Liver (tissue), 9 donors: ENCODE data around the gene CAMSAP1. TPM values are rescaled to one million over a fixed set of nuclear protein-coding genes. Genes with fewer than 3 reads are reported as not detected.

Experiments used
- DNase-seq: peaks from one replicate; pipeline ENCODE4 v3.0.0-alpha.2; 2017; ENCODE audit warnings: low spot score
- H3K27ac ChIP-seq, 2 donors: one replicate each; pipeline ENCODE4 v1.7.0; 2013; ENCODE audit warnings: inconsistent platforms in 2 of 2, low read length in 2 of 2, control low read depth in 1 of 2, low read depth in 1 of 2, mild to moderate bottlenecking in 1 of 2
- H3K27me3 ChIP-seq, 4 donors: one replicate each; pipeline versions ENCODE4 v1.6.1 to v1.7.0; 2013; ENCODE audit warnings: low read length in 3 of 4, inconsistent platforms in 1 of 4, mild to moderate bottlenecking in 1 of 4, moderate library complexity in 1 of 4; ENCODE audit not compliant: control insufficient read depth in 4 of 4, insufficient read depth in 4 of 4
- H3K36me3 ChIP-seq, 4 donors: one replicate each; pipeline versions ENCODE4 v1.6.1 to v1.7.0; 2013; ENCODE audit warnings: low read length in 3 of 4, mild to moderate bottlenecking in 3 of 4, low read depth in 1 of 4, moderate library complexity in 1 of 4; ENCODE audit not compliant: control insufficient read depth in 4 of 4, insufficient read depth in 3 of 4
- H3K4me1 ChIP-seq, 4 donors: one replicate each; pipeline versions ENCODE4 v1.6.1 to v1.7.0; 2013; ENCODE audit warnings: low read length in 3 of 4, mild to moderate bottlenecking in 3 of 4, moderate library complexity in 1 of 4; ENCODE audit not compliant: control insufficient read depth in 4 of 4, insufficient read depth in 4 of 4
- H3K4me3 ChIP-seq, 3 donors: one replicate each; pipeline versions ENCODE4 v1.6.1 to v1.7.0; 2013; ENCODE audit warnings: low read length in 3 of 3, control low read depth in 1 of 3, low read depth in 1 of 3, mild to moderate bottlenecking in 1 of 3
- H3K9ac ChIP-seq, 2 donors: one replicate each; pipeline ENCODE4 v1.7.0; 2013; ENCODE audit warnings: low read length in 2 of 2, mild to moderate bottlenecking in 2 of 2, moderate library complexity in 2 of 2, control low read depth in 1 of 2, low read depth in 1 of 2
- H3K9me3 ChIP-seq, 4 donors: one replicate each; pipeline versions ENCODE4 v1.6.1 to v1.7.0; 2013; ENCODE audit warnings: low read length in 3 of 4; ENCODE audit not compliant: control insufficient read depth in 4 of 4
- EGR1 ChIP-seq, 2 donors: IDR thresholded peaks; 2 replicates each; pipeline ENCODE4 v1.6.1; 2016 to 2018; ENCODE audit warnings: antibody characterized with exemption in 2 of 2, low read depth in 2 of 2
- FOXA1 ChIP-seq: IDR thresholded peaks from 2 replicates; pipeline ENCODE4 v1.6.1; 2016; ENCODE audit warnings: antibody characterized with exemption
- FOXA2 ChIP-seq: IDR thresholded peaks from 2 replicates; pipeline ENCODE4 v1.6.1; 2016; ENCODE audit warnings: antibody characterized with exemption
- GABPA ChIP-seq, 2 donors: IDR thresholded peaks in 1 of 2; conservative IDR thresholded peaks in 1 of 2; 2 replicates each; pipeline ENCODE4 v1.6.1; 2016; ENCODE audit warnings: antibody characterized with exemption in 2 of 2, mild to moderate bottlenecking in 1 of 2, moderate library complexity in 1 of 2
- HNF4A ChIP-seq, 2 donors: conservative IDR thresholded peaks; 2 replicates each; pipeline ENCODE4 v1.6.1; 2016; ENCODE audit warnings: antibody characterized with exemption in 2 of 2, mild to moderate bottlenecking in 2 of 2
- HNF4G ChIP-seq: IDR thresholded peaks from 2 replicates; pipeline ENCODE4 v1.6.1; 2016; ENCODE audit warnings: antibody characterized with exemption
- JUND ChIP-seq, 2 donors: IDR thresholded peaks; 2 replicates each; pipeline ENCODE4 v1.6.1; 2016; ENCODE audit warnings: antibody characterized with exemption in 2 of 2
- RAD21 ChIP-seq, 2 donors: IDR thresholded peaks; 2 replicates each; pipeline ENCODE4 v1.6.1; 2016; ENCODE audit warnings: antibody characterized with exemption in 2 of 2, mild to moderate bottlenecking in 2 of 2
- RXRA ChIP-seq, 2 donors: IDR thresholded peaks; 2 replicates each; pipeline ENCODE4 v1.6.1; 2017 to 2018; ENCODE audit warnings: antibody characterized with exemption in 2 of 2, mild to moderate bottlenecking in 1 of 2
- SP1 ChIP-seq: IDR thresholded peaks from 2 replicates; pipeline ENCODE4 v1.6.1; 2018; ENCODE audit warnings: antibody characterized with exemption, mild to moderate bottlenecking
- TAF1 ChIP-seq: conservative IDR thresholded peaks from 2 replicates; pipeline ENCODE4 v1.6.1; 2016; ENCODE audit warnings: antibody characterized with exemption, mild to moderate bottlenecking
- WGBS: extraction: QIAGEN DNeasy Blood & Tissue Kit; methylation state at CpG from one replicate; pipeline ENCODE4 v1.1.7; 2013; 5-methylcytosine and 5-hydroxymethylcytosine counted together
- polyA plus RNA-seq, 2 donors: library from polyadenylated mRNA; stranded (reverse) in 1 of 2; unstranded in 1 of 2; fragments of 200-250 nt in 1 of 2; fragments of >200 nt in 1 of 2; fragmentation: Nextera tagmentation in 1 of 2; extraction: Ambion mirVana in 1 of 2; gene quantifications; one replicate each; pipeline versions ENCODE4 v1.2.1 to v1.2.3, GENCODE V29; 2013 to 2015
- total RNA-seq, 2 donors: library from RNA; depleted of rRNA; stranded (reverse); fragments of >200 nt; gene quantifications; one replicate each; pipeline ENCODE4 v1.2.3, GENCODE V29; 2014
- TF ChIP-seq, protein P1 (sequence below): fragments of 150-350 bp; IDR thresholded peaks from 2 replicates; pipeline ENCODE4 v1.5.1; 2017; ENCODE audit warnings: improper control_type of control experiment, low read depth, low read length; ENCODE audit not compliant: missing input control
- TF ChIP-seq, protein P2 (sequence below): IDR thresholded peaks from 2 replicates; pipeline ENCODE4 v1.6.1; 2016; ENCODE audit warnings: antibody characterized with exemption, mild to moderate bottlenecking
- TF ChIP-seq, protein P3 (sequence below): IDR thresholded peaks from 2 replicates; pipeline ENCODE4 v1.6.1; 2016; ENCODE audit warnings: antibody characterized with exemption
- TF ChIP-seq, protein P4 (sequence below): IDR thresholded peaks from 2 replicates; pipeline ENCODE4 v1.6.1; 2016; ENCODE audit warnings: antibody characterized with exemption
- TF ChIP-seq, protein P5 (sequence below): IDR thresholded peaks from 2 replicates; pipeline ENCODE4 v1.6.1; 2016; ENCODE audit warnings: antibody characterized with exemption
- donor health status: healthy.
- donor health status: healthy.
- donor health status: healthy.
- donor health status: healthy.
- donor health status: healthy.

The CAMSAP1 gene
- total and polyA plus RNA-seq, 4 donors: 0.97 to 6.4 (median 5.1) TPM

DNA sequence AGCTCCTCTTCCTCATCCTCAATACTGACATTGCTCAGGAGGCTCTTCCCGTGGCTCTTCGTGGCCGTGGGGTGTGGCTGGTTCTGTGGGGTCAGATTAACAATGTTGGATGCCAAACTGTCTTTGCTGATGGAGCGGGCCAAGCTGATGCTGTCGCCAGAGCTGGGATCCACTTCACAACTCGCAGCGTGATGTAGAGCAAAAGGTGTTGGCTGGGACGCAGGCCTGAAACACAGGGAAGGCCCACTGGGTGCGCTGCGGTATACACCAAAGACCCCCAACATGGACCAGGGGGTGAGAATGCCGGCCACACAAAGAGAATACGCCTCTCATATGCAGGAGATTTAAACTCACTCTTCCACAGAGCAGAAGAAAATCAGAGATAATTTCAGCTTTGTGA, 84.3 kb downstream of the CAMSAP1 start (continued):
- no peak for TF ChIP-seq EGR1 (IDR thresholded peaks at IDR 0.05; ENCODE audit: low read depth in 2 of 2)
- TF ChIP-seq RXRA (IDR thresholded peaks at IDR 0.05): no peak
- no peak for TF ChIP-seq HNF4G
- TF ChIP-seq, protein P1, sequence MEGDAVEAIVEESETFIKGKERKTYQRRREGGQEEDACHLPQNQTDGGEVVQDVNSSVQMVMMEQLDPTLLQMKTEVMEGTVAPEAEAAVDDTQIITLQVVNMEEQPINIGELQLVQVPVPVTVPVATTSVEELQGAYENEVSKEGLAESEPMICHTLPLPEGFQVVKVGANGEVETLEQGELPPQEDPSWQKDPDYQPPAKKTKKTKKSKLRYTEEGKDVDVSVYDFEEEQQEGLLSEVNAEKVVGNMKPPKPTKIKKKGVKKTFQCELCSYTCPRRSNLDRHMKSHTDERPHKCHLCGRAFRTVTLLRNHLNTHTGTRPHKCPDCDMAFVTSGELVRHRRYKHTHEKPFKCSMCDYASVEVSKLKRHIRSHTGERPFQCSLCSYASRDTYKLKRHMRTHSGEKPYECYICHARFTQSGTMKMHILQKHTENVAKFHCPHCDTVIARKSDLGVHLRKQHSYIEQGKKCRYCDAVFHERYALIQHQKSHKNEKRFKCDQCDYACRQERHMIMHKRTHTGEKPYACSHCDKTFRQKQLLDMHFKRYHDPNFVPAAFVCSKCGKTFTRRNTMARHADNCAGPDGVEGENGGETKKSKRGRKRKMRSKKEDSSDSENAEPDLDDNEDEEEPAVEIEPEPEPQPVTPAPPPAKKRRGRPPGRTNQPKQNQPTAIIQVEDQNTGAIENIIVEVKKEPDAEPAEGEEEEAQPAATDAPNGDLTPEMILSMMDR: no peak

DNA sequence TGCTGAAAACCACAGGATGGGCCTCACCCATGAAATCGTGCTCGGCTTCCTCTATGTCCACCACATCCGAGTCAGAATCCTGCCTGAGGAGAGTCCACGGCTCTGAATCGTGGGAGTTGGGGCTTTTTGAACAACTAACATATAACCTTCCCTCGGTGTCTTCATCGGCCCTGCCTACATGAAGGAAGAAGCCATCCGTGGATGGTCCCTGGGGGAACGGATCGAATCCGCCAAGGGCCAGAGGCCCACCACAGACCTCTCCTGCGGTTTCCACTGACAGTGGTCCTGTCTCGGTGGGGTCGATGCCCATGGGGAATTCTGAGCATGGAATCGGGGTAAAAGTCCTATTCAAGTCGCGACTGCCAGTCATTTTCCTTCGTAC, 85.0 kb downstream of the CAMSAP1 start:
- no peak overlapping the region for H3K27ac ChIP-seq
- H3K9ac ChIP-seq: no peak overlapping the region
- H3K9me3 ChIP-seq: no peaks in the 10 kb centered on the region
- peaks cover 17 to 46% (median 30%) of the 10 kb centered on the region in 4 donors for H3K36me3 ChIP-seq
- DNase-seq: no peak
- H3K27me3 ChIP-seq: no peaks in the 10 kb centered on the region
- H3K4me1 ChIP-seq: no peaks in the 10 kb centered on the region
- 96% methylated on average over 18 of the region's 18 CpGs for WGBS
- TF ChIP-seq, protein P2, sequence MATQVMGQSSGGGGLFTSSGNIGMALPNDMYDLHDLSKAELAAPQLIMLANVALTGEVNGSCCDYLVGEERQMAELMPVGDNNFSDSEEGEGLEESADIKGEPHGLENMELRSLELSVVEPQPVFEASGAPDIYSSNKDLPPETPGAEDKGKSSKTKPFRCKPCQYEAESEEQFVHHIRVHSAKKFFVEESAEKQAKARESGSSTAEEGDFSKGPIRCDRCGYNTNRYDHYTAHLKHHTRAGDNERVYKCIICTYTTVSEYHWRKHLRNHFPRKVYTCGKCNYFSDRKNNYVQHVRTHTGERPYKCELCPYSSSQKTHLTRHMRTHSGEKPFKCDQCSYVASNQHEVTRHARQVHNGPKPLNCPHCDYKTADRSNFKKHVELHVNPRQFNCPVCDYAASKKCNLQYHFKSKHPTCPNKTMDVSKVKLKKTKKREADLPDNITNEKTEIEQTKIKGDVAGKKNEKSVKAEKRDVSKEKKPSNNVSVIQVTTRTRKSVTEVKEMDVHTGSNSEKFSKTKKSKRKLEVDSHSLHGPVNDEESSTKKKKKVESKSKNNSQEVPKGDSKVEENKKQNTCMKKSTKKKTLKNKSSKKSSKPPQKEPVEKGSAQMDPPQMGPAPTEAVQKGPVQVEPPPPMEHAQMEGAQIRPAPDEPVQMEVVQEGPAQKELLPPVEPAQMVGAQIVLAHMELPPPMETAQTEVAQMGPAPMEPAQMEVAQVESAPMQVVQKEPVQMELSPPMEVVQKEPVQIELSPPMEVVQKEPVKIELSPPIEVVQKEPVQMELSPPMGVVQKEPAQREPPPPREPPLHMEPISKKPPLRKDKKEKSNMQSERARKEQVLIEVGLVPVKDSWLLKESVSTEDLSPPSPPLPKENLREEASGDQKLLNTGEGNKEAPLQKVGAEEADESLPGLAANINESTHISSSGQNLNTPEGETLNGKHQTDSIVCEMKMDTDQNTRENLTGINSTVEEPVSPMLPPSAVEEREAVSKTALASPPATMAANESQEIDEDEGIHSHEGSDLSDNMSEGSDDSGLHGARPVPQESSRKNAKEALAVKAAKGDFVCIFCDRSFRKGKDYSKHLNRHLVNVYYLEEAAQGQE: no peak
- TF ChIP-seq RAD21 (IDR thresholded peaks at IDR 0.05): no peak
- H3K4me3 ChIP-seq: no peak overlapping the region

DNA sequence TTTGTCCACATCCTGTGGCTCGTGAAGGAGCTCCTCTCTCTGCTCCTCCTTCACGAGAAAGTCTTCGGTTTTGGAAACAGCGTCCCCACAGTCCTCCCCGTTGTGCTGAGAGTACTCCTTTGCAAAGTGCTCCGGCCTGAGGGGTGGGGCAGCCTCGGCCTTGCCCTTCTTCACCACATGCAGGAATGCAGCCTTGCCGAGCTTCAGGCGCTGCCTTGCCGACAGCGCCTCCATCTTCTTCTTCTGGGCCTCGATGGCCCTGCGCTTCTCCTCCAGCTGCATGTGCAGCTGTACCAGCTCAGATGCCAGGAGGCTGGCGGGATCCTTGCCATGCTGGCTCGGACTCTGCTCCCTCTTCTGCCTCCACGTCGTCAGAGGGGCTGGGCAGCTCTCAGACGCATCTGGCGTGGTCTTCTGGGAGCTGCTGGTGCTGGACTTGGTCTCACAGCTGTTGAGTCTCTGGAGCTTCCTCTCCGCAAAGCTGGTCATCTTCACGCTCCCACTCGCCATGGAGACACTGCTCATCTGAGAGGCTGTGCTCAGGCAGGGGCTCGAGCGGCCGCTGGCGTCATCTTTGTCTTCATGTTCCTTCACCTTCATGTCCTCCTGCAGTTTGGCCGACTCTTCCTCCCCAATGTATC, 85.5 kb downstream of the CAMSAP1 start:
- no peak for DNase-seq
- 97% methylated on average over 27 of the region's 27 CpGs for WGBS
- no peaks in the 10 kb centered on the region for H3K9me3 ChIP-seq
- peaks cover 20 to 51% (median 33%) of the 10 kb centered on the region in 4 donors for H3K36me3 ChIP-seq
- no peak overlapping the region for H3K9ac ChIP-seq
- no peak overlapping the region for H3K27ac ChIP-seq
- H3K4me1 ChIP-seq: no peaks in the 10 kb centered on the region
- H3K4me3 ChIP-seq: no peak overlapping the region
- H3K27me3 ChIP-seq: no peaks in the 10 kb centered on the region
- TF ChIP-seq HNF4G: no peak
- no peak for TF ChIP-seq RXRA (IDR thresholded peaks at IDR 0.05)
- no peak for TF ChIP-seq JUND (IDR thresholded peaks at IDR 0.05)
- TF ChIP-seq, protein P2: no peak
- no peak for TF ChIP-seq GABPA (IDR thresholded peaks at IDR 0.05 in 1 of 2, conservative IDR thresholded peaks at IDR 0.05 in 1 of 2)
- TF ChIP-seq SP1: no peak
- TF ChIP-seq HNF4A (conservative IDR thresholded peaks at IDR 0.05): no peak
- TF ChIP-seq, protein P3, sequence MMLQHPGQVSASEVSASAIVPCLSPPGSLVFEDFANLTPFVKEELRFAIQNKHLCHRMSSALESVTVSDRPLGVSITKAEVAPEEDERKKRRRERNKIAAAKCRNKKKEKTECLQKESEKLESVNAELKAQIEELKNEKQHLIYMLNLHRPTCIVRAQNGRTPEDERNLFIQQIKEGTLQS: no peak
- TF ChIP-seq, protein P4, sequence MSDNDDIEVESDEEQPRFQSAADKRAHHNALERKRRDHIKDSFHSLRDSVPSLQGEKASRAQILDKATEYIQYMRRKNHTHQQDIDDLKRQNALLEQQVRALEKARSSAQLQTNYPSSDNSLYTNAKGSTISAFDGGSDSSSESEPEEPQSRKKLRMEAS: no peak
- TF ChIP-seq FOXA2: no peak
- TF ChIP-seq FOXA1: no peak
- TF ChIP-seq, protein P5, sequence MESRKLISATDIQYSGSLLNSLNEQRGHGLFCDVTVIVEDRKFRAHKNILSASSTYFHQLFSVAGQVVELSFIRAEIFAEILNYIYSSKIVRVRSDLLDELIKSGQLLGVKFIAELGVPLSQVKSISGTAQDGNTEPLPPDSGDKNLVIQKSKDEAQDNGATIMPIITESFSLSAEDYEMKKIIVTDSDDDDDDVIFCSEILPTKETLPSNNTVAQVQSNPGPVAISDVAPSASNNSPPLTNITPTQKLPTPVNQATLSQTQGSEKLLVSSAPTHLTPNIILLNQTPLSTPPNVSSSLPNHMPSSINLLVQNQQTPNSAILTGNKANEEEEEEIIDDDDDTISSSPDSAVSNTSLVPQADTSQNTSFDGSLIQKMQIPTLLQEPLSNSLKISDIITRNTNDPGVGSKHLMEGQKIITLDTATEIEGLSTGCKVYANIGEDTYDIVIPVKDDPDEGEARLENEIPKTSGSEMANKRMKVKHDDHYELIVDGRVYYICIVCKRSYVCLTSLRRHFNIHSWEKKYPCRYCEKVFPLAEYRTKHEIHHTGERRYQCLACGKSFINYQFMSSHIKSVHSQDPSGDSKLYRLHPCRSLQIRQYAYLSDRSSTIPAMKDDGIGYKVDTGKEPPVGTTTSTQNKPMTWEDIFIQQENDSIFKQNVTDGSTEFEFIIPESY: no peak
- no peak for TF ChIP-seq TAF1
